ENCODE measurements around the gene NCK2. TPM values are rescaled to one million over a fixed set of nuclear protein-coding genes. Genes with fewer than 3 reads are reported as not detected.
"Not testable (repeated sequence)": the region's sequence is repeated elsewhere in the genome, so short reads cannot be mapped to it uniquely, and the experiment has no call there.

Gene NCK2
- total RNA-seq, 2 donors from 2014 or later = 36.6 to 42.8 TPM

GRCh38 chr2:105895990-105896764, 151.5 kb downstream of the NCK2 start:
- DNase-seq = no peak
- Histone ChIP-seq H3K36me3 (replicated peaks in 1 of 2; ENCODE audit: insufficient read depth in 1 of 2, low read depth in 2 of 2) (peaks cover 0 to 5% of the 10 kb centered on the region in 2 donors), H3K27ac (no peak overlapping the region), H3K4me3 (no peak overlapping the region), H3K9me3 (no peaks in the 10 kb centered on the region), H3K4me1 (peaks cover 7% of the 10 kb centered on the region), H3K27me3 (no peaks in the 10 kb centered on the region)
- ATAC-seq = no peak
- intact Hi-C loops (cut with DNase I) = no loop called here
- WGBS, 2 donors = 87 to 89% methylated on average over 10 of the region's 10 CpGs
- TF ChIP-seq CTCF (IDR thresholded peaks at IDR 0.05) = no peak
- no peak for TF ChIP-seq POLR2A (IDR thresholded peaks at IDR 0.05)

- intact Hi-C loops (cut with DNase I) = no loop called here
- TF ChIP-seq POLR2A (IDR thresholded peaks at IDR 0.05) = no peak
- TF ChIP-seq CTCF (IDR thresholded peaks at IDR 0.05) = no peak
- ATAC-seq (no peak), DNase-seq (no peak)
- no peaks in the 10 kb centered on the region for H3K9me3 ChIP-seq
- 95 to 98% methylated on average over 4 of the region's 4 CpGs for WGBS, 2 donors
- H3K4me1 ChIP-seq = peaks cover 7% of the 10 kb centered on the region
- H3K4me3 ChIP-seq = no peak overlapping the region
- H3K36me3 ChIP-seq (replicated peaks in 1 of 2; ENCODE audit: insufficient read depth in 1 of 2, low read depth in 2 of 2) = peaks cover 0 to 5% of the 10 kb centered on the region in 2 donors
- no peaks in the 10 kb centered on the region for H3K27me3 ChIP-seq
- no peak overlapping the region for H3K27ac ChIP-seq
Measured at GRCh38 chr2:105896765-105897163, 152.1 kb downstream of the NCK2 start.

GRCh38 chr2:105897694-105898093, 153.0 kb downstream of the NCK2 start:
- WGBS, 2 donors = 95 to 100% methylated on average over 1 of the region's 1 CpG
- H3K4me3 ChIP-seq; H3K27ac ChIP-seq; H3K27me3 ChIP-seq; H3K4me1 ChIP-seq; H3K36me3 ChIP-seq (replicated peaks in 1 of 2; ENCODE audit: insufficient read depth in 1 of 2, low read depth in 2 of 2); intact Hi-C loops (cut with DNase I); H3K9me3 ChIP-seq; ATAC-seq; DNase-seq: not testable (repeated sequence)

GRCh38 chr2:105903051-105903674, 158.5 kb downstream of the NCK2 start:
- 91 to 94% methylated on average over 4 to 7 of the region's 7 CpGs for WGBS, 2 donors
- Histone ChIP-seq H3K27me3 (no peaks in the 10 kb centered on the region), H3K4me1 (no peaks in the 10 kb centered on the region), H3K4me3 (no peak overlapping the region), H3K36me3 (replicated peaks in 1 of 2; ENCODE audit: insufficient read depth in 1 of 2, low read depth in 2 of 2) (no peaks in the 10 kb centered on the region), H3K9me3 (no peaks in the 10 kb centered on the region), H3K27ac (no peak overlapping the region)
- ATAC-seq = no peak
- intact Hi-C loops (cut with DNase I) = no loop called here
- TF ChIP-seq CTCF (IDR thresholded peaks at IDR 0.05) (no peak), POLR2A (IDR thresholded peaks at IDR 0.05) (no peak)
- DNase-seq = no peak

- peak; percentile 15 for ATAC-seq
- intact Hi-C loops (cut with DNase I) = no loop called here
- TF ChIP-seq CTCF (IDR thresholded peaks at IDR 0.05) (no peak), POLR2A (IDR thresholded peaks at IDR 0.05) (no peak)
- Histone ChIP-seq H3K36me3 (replicated peaks in 1 of 2; ENCODE audit: insufficient read depth in 1 of 2, low read depth in 2 of 2) (no peaks in the 10 kb centered on the region), H3K27ac (peak overlapping the region in 1 of 4 donors; percentile 10), H3K9me3 (no peaks in the 10 kb centered on the region), H3K27me3 (no peaks in the 10 kb centered on the region), H3K4me3 (no peak overlapping the region), H3K4me1 (no peaks in the 10 kb centered on the region)
- 38 to 42% methylated on average over 2 of the region's 2 CpGs for WGBS, 2 donors
- DNase-seq = no peak
Measured at GRCh38 chr2:105904938-105905337, 160.2 kb downstream of the NCK2 start.

All from body of pancreas (tissue), 4 donors.